Progenitor cell of endocrine pancreas (in vitro differentiated cells): ENCODE measurements around the gene STRIP1. TPM values are rescaled to one million over a fixed set of nuclear protein-coding genes. Genes with fewer than 3 reads are reported as not detected.

Experiments
- DNase-seq: peaks from one replicate; pipeline ENCODE4 v3.0.0; 2021; ENCODE audit warnings: low spot score; ENCODE audit not compliant: unreplicated experiment
- H3K27ac Mint-ChIP-seq: 2 replicates; pipeline ENCODE4 v1.8.0; 2021; ENCODE audit warnings: mild to moderate bottlenecking, moderate library complexity, mixed read lengths
- H3K27me3 Mint-ChIP-seq: 2 replicates; pipeline ENCODE4 v1.8.0; 2021; ENCODE audit warnings: mixed read lengths
- H3K36me3 Mint-ChIP-seq: 2 replicates; pipeline ENCODE4 v1.8.0; 2022; ENCODE audit warnings: mixed read lengths; ENCODE audit not compliant: insufficient read depth
- H3K4me1 Mint-ChIP-seq: 2 replicates; pipeline ENCODE4 v1.8.0; 2021; ENCODE audit warnings: low read depth, mixed read lengths
- H3K4me3 Mint-ChIP-seq: 2 replicates; pipeline ENCODE4 v1.8.0; 2021; ENCODE audit warnings: low read depth, mild to moderate bottlenecking, moderate library complexity, mixed read lengths
- H3K9me3 Mint-ChIP-seq: 2 replicates; pipeline ENCODE4 v1.8.0; 2021; ENCODE audit warnings: low read depth, mixed read lengths
- CTCF ChIP-seq: fragments of 200-600 bp; sonication (generic); IDR thresholded peaks from one replicate; pipeline ENCODE4 v1.5.0; 2021; ENCODE audit warnings: antibody characterized with exemption, mild to moderate bottlenecking; ENCODE audit not compliant: unreplicated experiment
- total RNA-seq: library from RNA; stranded (reverse); gene quantifications from 2 replicates; pipeline ENCODE4 v1.2.1, GENCODE V29; 2021

The STRIP1 gene
- total RNA-seq, 1 donor from 2014 or later: 79.1 TPM

- Mint-ChIP-seq H3K27me3 (peaks cover 88% of the 10 kb centered on the region), H3K36me3 (no peaks in the 10 kb centered on the region), H3K9me3 (no peaks in the 10 kb centered on the region), H3K4me1 (peaks cover 5% of the 10 kb centered on the region), H3K27ac (no peak overlapping the region), H3K4me3 (no peak overlapping the region)
- DNase-seq: no peak
- TF ChIP-seq CTCF: no peak
These were observed 52.5 kb downstream of the STRIP1 start for GRCh38 chr1:110086961-110087360.

DNA sequence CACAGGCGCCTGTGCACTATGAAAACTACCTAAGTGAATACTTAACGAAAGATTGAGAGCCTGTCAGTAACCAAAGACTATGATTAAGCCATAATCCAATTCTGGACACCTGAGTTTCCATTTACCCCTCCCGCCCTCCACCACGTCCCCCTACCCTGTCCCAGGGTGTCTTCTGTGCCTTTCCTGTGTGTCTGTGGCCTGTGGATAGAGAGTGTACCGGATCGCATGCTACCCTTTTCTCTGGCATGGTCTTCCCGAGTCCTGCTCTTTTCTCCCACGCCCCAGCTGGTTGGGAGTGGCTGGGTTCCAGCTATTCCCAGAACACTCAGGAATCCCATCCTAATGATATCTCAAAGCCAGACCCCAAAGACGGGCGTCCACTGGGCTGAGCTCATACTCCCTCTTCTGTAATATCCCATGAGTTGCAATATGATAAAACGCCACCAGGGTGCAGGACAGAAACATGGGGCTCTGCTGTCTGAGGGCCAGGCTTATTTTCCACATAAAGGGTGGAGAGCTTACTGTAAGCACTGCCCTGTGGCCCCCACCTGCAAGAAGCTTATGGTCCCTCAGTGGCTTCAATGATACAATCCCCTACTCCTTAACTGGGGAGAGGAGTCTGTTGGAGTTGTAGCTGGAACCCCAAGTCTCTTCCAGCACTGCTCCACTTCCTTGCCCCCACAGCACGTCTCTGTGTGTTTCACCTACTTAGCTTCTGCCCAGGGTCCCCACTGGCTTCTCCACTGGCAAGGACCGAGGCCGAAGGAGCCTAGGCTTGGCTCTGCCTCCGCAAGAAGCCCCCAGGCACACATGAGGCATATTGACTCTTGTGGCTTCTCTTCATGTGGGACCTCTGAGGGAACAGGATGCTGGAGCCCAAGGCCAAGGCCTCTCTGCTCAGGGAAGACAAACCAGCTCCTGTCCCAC is 53.7 kb downstream of the STRIP1 start:
- H3K27me3 Mint-ChIP-seq: peaks cover 88% of the 10 kb centered on the region
- TF ChIP-seq CTCF: peak; percentile 62
- peaks cover 5% of the 10 kb centered on the region for H3K4me1 Mint-ChIP-seq
- H3K9me3 Mint-ChIP-seq: no peaks in the 10 kb centered on the region
- H3K4me3 Mint-ChIP-seq: no peak overlapping the region
- H3K27ac Mint-ChIP-seq: no peak overlapping the region
- DNase-seq: peak; percentile 43
- no peaks in the 10 kb centered on the region for H3K36me3 Mint-ChIP-seq

DNA sequence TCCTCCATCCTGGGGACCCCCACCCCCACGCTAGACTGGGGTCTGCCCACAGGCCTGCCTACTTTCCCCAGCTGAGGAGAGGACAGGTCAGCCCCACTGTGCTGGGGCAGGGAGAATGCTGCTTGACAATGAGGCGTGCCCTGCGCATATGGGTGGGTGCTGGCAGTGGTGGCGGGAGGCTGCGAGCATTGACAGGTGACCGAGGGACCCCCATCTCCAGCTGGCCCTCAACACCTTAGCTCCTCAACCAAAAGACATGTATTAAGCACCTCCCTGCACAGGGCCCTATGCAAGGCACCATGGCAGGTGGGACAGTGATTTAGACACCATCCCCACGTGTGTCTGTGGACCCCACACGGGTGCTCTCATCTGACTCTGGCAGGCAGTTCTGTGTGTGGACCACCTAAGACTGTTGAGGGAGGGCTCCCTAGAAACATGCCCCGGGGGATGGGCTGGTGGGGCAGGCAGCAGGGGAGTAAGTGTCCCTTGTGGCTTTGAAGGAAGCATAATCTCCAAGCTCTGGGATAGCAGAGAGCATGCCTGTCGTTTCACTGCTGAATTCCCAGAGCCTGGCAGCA is 54.4 kb downstream of the STRIP1 start:
- H3K36me3 Mint-ChIP-seq: no peaks in the 10 kb centered on the region
- peaks cover 5% of the 10 kb centered on the region for H3K4me1 Mint-ChIP-seq
- H3K27me3 Mint-ChIP-seq: peaks cover 88% of the 10 kb centered on the region
- no peaks in the 10 kb centered on the region for H3K9me3 Mint-ChIP-seq
- TF ChIP-seq CTCF: no peak
- H3K27ac Mint-ChIP-seq: no peak overlapping the region
- no peak overlapping the region for H3K4me3 Mint-ChIP-seq
- no peak for DNase-seq

DNA sequence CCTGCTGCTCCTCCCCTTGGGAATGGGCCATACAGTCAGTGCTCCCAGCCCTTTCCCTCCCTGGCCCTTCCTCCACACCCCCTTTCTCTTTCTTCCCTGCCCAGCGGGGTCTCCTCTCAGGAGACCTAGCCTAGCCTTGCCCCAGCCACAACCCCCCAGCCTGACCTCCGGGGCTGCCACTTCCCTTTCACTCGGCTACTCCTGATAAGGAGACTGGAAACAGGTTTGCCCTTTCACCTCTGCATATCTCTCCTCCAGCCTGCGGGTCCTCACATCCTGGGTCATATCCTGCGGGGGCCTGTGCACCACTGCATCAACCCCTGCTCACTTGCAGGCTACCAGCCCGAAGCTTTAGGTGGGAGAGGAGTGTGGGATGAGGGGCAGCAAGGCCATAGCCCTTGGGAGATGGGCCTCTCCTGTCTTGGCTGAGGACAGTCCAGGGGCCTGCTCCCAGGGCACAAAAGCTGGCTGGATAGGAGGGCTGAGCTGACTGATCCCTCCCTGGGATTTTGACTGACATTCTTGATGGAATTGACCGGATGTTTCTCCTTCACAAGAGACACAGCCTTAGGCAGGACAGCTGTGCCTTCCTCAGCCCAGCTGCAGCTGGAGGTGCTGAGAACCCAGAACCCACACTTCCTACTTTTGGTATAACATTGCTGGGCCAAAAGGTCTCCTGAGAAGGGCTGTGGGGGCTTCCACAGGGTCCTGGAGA is 55.3 kb downstream of the STRIP1 start:
- Mint-ChIP-seq H3K36me3 (no peaks in the 10 kb centered on the region), H3K4me1 (peaks cover 5% of the 10 kb centered on the region), H3K4me3 (no peak overlapping the region), H3K27me3 (peaks cover 87% of the 10 kb centered on the region), H3K9me3 (no peaks in the 10 kb centered on the region), H3K27ac (peak overlapping the region; percentile 39)
- no peak for DNase-seq
- no peak for TF ChIP-seq CTCF

DNA sequence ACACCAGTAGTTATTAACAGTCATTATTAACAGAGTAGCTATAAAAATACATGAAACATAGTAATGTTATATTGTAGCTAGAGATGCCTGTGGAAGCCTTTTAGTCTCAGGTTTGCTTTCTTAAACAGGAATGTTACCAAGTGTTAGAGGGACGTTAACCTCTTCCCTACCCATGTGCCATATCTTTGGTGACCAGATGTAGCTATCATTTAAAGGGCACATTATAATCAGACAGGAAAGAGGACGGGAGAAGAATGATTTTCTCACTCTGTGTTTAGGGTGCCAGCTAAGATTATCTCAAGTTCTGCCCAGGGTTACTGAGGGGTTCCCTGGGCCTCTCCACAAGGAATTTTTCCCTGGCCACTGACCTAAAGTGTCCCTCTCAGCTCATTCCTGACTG is 57.0 kb downstream of the STRIP1 start:
- H3K27me3 Mint-ChIP-seq: peaks cover 81% of the 10 kb centered on the region
- DNase-seq: no peak
- H3K9me3 Mint-ChIP-seq: no peaks in the 10 kb centered on the region
- H3K4me1 Mint-ChIP-seq: peaks cover 5% of the 10 kb centered on the region
- H3K27ac Mint-ChIP-seq: no peak overlapping the region
- no peak overlapping the region for H3K4me3 Mint-ChIP-seq
- H3K36me3 Mint-ChIP-seq: no peaks in the 10 kb centered on the region
- TF ChIP-seq CTCF: no peak
